KMS-11 (cell line): ENCODE results near the gene CDC25C.

Source experiments
- H2AFZ ChIP-seq: fragments of 200-600 bp; sonication (generic); 2 replicates; pipeline ENCODE4 v1.6.1; 2016; ENCODE audit warnings: antibody characterized with exemption, mixed run types, low read depth
- H3K27ac ChIP-seq: fragments of 200-600 bp; sonication (generic); 2 replicates; pipeline ENCODE4 v1.6.1; 2016; ENCODE audit warnings: mild to moderate bottlenecking, mixed run types
- H3K27me3 ChIP-seq: fragments of 200-600 bp; sonication (generic); 2 replicates; pipeline ENCODE4 v1.6.1; 2017; ENCODE audit warnings: mild to moderate bottlenecking, low read depth, mixed run types, moderate library complexity; ENCODE audit not compliant: insufficient read depth
- H3K36me3 ChIP-seq: fragments of 200-600 bp; sonication (generic); 2 replicates; pipeline ENCODE4 v1.6.1; 2017; ENCODE audit warnings: mild to moderate bottlenecking, mixed run types; ENCODE audit not compliant: insufficient read depth
- H3K4me1 ChIP-seq: fragments of 200-600 bp; sonication (generic); 2 replicates; pipeline ENCODE4 v1.6.1; 2016; ENCODE audit warnings: mild to moderate bottlenecking, low read depth, mixed run types; ENCODE audit not compliant: poor library complexity, severe bottlenecking
- H3K4me2 ChIP-seq: fragments of 200-600 bp; sonication (generic); 2 replicates; pipeline ENCODE4 v1.7.0; 2016; ENCODE audit warnings: mild to moderate bottlenecking, mixed run types
- H3K4me3 ChIP-seq: fragments of 200-600 bp; sonication (generic); IDR thresholded peaks from 2 replicates; pipeline ENCODE4 v1.6.1; 2017; ENCODE audit warnings: low read depth, low read length, mixed read lengths; ENCODE audit not compliant: insufficient read depth
- H3K79me2 ChIP-seq: fragments of 200-600 bp; sonication (generic); 2 replicates; pipeline ENCODE4 v1.6.1; 2016; ENCODE audit warnings: low read depth, mixed run types; ENCODE audit not compliant: insufficient read depth
- H3K9ac ChIP-seq: fragments of 200-600 bp; sonication (generic); 2 replicates; pipeline ENCODE4 v1.6.1; 2016; ENCODE audit warnings: mild to moderate bottlenecking, mixed run types
- H4K20me1 ChIP-seq: fragments of 200-600 bp; sonication (generic); 2 replicates; pipeline ENCODE4 v1.6.1; 2016; ENCODE audit warnings: mild to moderate bottlenecking, mixed run types; ENCODE audit not compliant: insufficient read depth
- TF ChIP-seq, protein P1 (sequence below): fragments of 200-600 bp; sonication (generic); conservative IDR thresholded peaks from 2 replicates; pipeline ENCODE4 v1.6.1; 2017; ENCODE audit warnings: low read depth, mild to moderate bottlenecking, antibody characterized with exemption, low read length, moderate library complexity, mixed read lengths

Gene CDC25C

DNA sequence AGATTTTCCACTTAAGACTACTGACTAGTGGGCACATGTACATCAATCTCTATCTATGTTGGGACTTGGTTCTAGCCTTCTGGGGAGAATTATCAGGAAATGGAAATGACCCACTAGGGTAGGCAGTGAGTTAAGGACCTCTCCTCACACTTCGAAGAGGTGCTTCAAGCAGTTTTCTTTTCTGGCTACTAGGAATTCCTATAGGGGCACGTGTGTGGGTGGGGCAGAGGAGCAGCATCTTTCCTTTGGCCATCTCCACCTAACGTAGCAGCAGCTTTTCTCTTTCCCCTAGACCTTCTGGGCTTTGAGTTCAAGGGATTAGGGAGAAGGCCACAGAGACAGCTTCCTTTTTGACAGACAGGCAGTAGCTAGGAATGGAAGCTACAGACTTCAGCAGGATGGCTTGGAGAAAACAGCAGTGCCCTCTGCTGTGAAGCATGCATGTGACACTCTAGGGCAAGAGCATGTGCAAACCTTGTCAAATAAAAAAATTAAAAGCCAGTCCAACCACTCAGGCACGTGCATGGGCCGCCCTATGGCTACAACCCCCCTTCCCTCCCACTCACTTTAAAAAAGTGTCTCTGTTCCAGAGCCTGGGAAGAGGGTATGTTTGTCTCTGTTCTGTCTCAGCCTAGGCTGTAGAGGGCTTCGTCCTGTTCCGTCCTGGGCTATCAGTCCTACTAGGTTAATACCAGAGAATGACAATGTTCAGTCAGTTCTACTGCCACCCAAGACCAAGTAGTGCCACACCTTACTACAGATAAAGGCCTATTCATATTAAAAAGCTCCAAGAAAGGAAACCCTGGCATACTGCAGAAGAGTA lies 48.5 kb downstream of the CDC25C start:
- Histone ChIP-seq H3K4me3 (no peak overlapping the region), H2AFZ (no peak overlapping the region), H4K20me1 (no peaks in the 10 kb centered on the region), H3K9ac (no peak overlapping the region), H3K4me2 (no peak overlapping the region), H3K4me1 (no peaks in the 10 kb centered on the region), H3K36me3 (no peaks in the 10 kb centered on the region), H3K79me2 (no peaks in the 10 kb centered on the region), H3K27ac (no peak overlapping the region), H3K27me3 (no peaks in the 10 kb centered on the region)
- TF ChIP-seq, protein P1, sequence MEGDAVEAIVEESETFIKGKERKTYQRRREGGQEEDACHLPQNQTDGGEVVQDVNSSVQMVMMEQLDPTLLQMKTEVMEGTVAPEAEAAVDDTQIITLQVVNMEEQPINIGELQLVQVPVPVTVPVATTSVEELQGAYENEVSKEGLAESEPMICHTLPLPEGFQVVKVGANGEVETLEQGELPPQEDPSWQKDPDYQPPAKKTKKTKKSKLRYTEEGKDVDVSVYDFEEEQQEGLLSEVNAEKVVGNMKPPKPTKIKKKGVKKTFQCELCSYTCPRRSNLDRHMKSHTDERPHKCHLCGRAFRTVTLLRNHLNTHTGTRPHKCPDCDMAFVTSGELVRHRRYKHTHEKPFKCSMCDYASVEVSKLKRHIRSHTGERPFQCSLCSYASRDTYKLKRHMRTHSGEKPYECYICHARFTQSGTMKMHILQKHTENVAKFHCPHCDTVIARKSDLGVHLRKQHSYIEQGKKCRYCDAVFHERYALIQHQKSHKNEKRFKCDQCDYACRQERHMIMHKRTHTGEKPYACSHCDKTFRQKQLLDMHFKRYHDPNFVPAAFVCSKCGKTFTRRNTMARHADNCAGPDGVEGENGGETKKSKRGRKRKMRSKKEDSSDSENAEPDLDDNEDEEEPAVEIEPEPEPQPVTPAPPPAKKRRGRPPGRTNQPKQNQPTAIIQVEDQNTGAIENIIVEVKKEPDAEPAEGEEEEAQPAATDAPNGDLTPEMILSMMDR: no peak; the same call in 1 of the 2 replicates

DNA sequence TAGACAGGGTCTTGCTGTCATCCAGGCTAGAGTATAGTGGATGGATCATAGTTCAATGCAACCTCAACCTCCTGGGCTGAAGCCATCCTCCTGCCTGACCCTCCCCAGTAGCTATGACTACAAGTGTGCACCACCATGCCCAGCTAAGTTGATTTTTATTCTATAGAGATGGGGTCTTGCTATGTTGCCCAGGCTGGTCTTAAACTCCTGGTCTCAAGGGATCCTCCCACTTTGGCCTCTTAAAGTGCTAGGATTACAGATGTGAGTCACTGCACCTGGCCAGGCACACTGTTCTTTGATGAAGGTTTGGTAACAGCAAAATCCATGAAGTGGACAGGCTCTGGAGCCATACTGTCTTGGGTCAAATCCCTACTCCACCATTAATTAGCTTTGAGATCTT lies 50.7 kb downstream of the CDC25C start:
- H3K9ac ChIP-seq: no peak overlapping the region
- H3K79me2 ChIP-seq: no peaks in the 10 kb centered on the region
- no peak overlapping the region for H2AFZ ChIP-seq
- no peak overlapping the region for H3K27ac ChIP-seq
- TF ChIP-seq, protein P1: no peak
- no peak overlapping the region for H3K4me3 ChIP-seq
- no peaks in the 10 kb centered on the region for H4K20me1 ChIP-seq
- H3K36me3 ChIP-seq: no peaks in the 10 kb centered on the region
- no peaks in the 10 kb centered on the region for H3K4me1 ChIP-seq
- H3K4me2 ChIP-seq: no peak overlapping the region
- H3K27me3 ChIP-seq: no peaks in the 10 kb centered on the region

DNA sequence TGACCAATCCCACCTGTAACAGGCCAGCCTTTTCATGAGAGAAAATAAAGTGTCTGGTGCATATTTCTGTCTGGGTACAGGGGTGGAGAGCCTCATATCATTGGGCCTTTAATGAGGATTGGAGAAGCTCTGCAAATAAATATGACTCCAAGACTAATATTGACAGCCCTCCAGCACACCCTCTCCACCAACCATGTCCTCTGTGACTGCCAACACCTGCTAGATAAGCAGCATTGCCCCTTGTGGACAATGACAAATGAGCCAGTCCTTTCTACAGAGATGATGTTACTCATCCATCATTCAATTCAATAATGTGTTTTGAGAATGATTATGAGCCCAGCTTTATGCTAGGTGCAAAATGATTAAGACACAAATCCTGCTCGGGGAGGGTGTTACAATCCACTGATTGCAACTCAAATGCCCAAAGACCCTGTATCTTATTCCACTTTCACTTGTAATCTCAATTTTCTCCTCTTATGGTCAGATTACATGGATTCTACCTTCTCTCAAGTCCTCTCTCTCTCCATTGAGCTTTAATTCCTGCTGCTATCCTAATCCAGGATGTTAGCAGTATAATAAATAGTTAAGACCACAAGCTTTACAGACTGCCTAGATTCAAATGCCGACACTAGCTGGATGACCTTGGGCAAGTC lies 55.1 kb downstream of the CDC25C start:
- no peak overlapping the region for H3K27ac ChIP-seq
- no peak overlapping the region for H3K4me3 ChIP-seq
- H3K4me2 ChIP-seq: no peak overlapping the region
- no peaks in the 10 kb centered on the region for H3K79me2 ChIP-seq
- H3K27me3 ChIP-seq: no peaks in the 10 kb centered on the region
- no peak overlapping the region for H3K9ac ChIP-seq
- no peaks in the 10 kb centered on the region for H4K20me1 ChIP-seq
- TF ChIP-seq, protein P1: no peak
- H3K4me1 ChIP-seq: no peaks in the 10 kb centered on the region
- H2AFZ ChIP-seq: no peak overlapping the region
- no peaks in the 10 kb centered on the region for H3K36me3 ChIP-seq

DNA sequence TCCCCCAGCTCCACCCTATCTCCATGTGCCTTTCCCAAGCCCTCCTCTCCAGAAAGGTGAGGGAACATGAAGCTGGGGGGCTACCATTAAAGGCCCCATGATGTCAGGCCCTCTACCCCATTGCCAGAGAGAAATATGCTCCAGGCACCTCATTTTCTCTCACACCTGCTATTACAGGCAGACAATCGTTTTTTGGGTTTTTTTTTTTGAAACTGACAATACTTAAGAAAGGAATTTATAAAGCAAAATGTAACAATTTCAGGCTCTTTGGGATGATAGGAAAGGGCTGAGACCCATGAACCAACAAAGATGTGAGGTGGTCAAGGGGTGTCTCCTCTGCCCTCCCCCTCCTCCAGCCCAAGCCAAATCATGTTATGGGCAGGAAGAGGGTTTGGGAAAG lies 55.7 kb downstream of the CDC25C start:
- H3K4me1 ChIP-seq: no peaks in the 10 kb centered on the region
- no peaks in the 10 kb centered on the region for H3K36me3 ChIP-seq
- no peak overlapping the region for H2AFZ ChIP-seq
- no peak overlapping the region for H3K4me3 ChIP-seq
- no peaks in the 10 kb centered on the region for H4K20me1 ChIP-seq
- TF ChIP-seq, protein P1: no peak
- H3K79me2 ChIP-seq: no peaks in the 10 kb centered on the region
- H3K27me3 ChIP-seq: no peaks in the 10 kb centered on the region
- H3K9ac ChIP-seq: no peak overlapping the region
- H3K4me2 ChIP-seq: no peak overlapping the region
- no peak overlapping the region for H3K27ac ChIP-seq
